Natural killer cell (primary cell): ENCODE data around the gene GLIS2. TPM values are rescaled to one million over a fixed set of nuclear protein-coding genes. Genes with fewer than 3 reads are reported as not detected.

Source experiments
- ATAC-seq, 3 donors: fragments of 150-1000 bp in 2 of 3; fragments of 200-7000 bp in 1 of 3; cut with Tn5 transposase; 1 replicate in 1 of 3; 2 replicates in 2 of 3; pipeline ENCODE4 v1.10.0; 2021; ENCODE audit warnings: mild to moderate bottlenecking in 2 of 3, moderate library complexity in 2 of 3
- DNase-seq, 2 donors: peaks; one replicate each; pipeline versions ENCODE4 v3.0.0 to v3.0.0-alpha.2; 2013 to 2021; ENCODE audit warnings: mixed read lengths in 1 of 2
- H3K27ac ChIP-seq: one replicate; pipeline ENCODE4 v1.5.1; 2013; ENCODE audit warnings: mild to moderate bottlenecking, low read length
- H3K27me3 ChIP-seq: one replicate; pipeline ENCODE4 v1.6.1; 2013; ENCODE audit warnings: low read length; ENCODE audit not compliant: control insufficient read depth, insufficient read depth
- H3K36me3 ChIP-seq: one replicate; pipeline ENCODE4 v1.6.1; 2013; ENCODE audit warnings: low read length; ENCODE audit not compliant: control insufficient read depth, insufficient read depth
- H3K4me1 ChIP-seq: one replicate; pipeline ENCODE4 v1.6.1; 2013; ENCODE audit warnings: low read length; ENCODE audit not compliant: control insufficient read depth, insufficient read depth
- H3K4me3 ChIP-seq: one replicate; pipeline ENCODE4 v1.5.1; 2013; ENCODE audit warnings: low read length
- H3K9me3 ChIP-seq: one replicate; pipeline ENCODE4 v1.6.1; 2013; ENCODE audit warnings: low read length; ENCODE audit not compliant: control insufficient read depth, insufficient read depth
- H3K27ac Mint-ChIP-seq, 2 donors: one replicate each; pipeline ENCODE4 v1.8.0; 2022; ENCODE audit warnings: mild to moderate bottlenecking in 2 of 2, mixed read lengths in 2 of 2, moderate library complexity in 1 of 2
- H3K27me3 Mint-ChIP-seq, 2 donors: one replicate each; pipeline ENCODE4 v1.8.0; 2022; ENCODE audit warnings: low read depth in 2 of 2, mixed read lengths in 2 of 2
- H3K36me3 Mint-ChIP-seq: one replicate; pipeline ENCODE4 v1.8.0; 2022; ENCODE audit warnings: mixed read lengths
- H3K4me1 Mint-ChIP-seq, 2 donors: one replicate each; pipeline ENCODE4 v1.8.0; 2022; ENCODE audit warnings: mixed read lengths in 2 of 2
- H3K4me3 Mint-ChIP-seq: one replicate; pipeline ENCODE4 v1.8.0; 2022; ENCODE audit warnings: mild to moderate bottlenecking, moderate library complexity, mixed read lengths
- H3K9me3 Mint-ChIP-seq, 2 donors: one replicate each; pipeline ENCODE4 v1.8.0; 2022; ENCODE audit warnings: mixed read lengths in 2 of 2
- CTCF ChIP-seq: fragments of 200-600 bp; IDR thresholded peaks from one replicate; pipeline ENCODE4 v1.8.0; 2022; ENCODE audit warnings: antibody characterized with exemption
- WGBS: methylation state at CpG from one replicate; pipeline ENCODE4 v1.1.7; 2013; ENCODE audit warnings: missing lambda C conversion rate; ENCODE audit not compliant: insufficient coverage; 5-methylcytosine and 5-hydroxymethylcytosine counted together
- intact Hi-C: fragments of 100-400 bp; cut with micrococcal nuclease; formaldehyde crosslinking; loops from one replicate; pipeline ENCODE4 v1.14.2; 2022
- total RNA-seq, 4 donors: library from RNA; stranded (reverse); fragments of 120-200 nt in 1 of 4; gene quantifications; one replicate each; pipeline versions ENCODE4 v1.2.3 to v1.2.4, GENCODE V29; 2013 to 2022

Gene GLIS2
- total RNA-seq, 3 donors from 2014 or later (not counting 1 experiment from before 2014, with no cell fraction given), result 0.05 to 0.35 TPM; not detected in 1

- no peak overlapping the region for H3K4me3 Mint-ChIP-seq
- DNase-seq, result no peak
- no peak overlapping the region for H3K27ac Mint-ChIP-seq
- H3K27me3 Mint-ChIP-seq, result no peaks in the 10 kb centered on the region
- H3K4me3 ChIP-seq, result no peak overlapping the region
- ATAC-seq, result no peak
- intact Hi-C loops, result no loop called here
- H3K9me3 Mint-ChIP-seq, result no peaks in the 10 kb centered on the region
- H3K4me1 ChIP-seq, result peaks cover 18% of the 10 kb centered on the region
- H3K27me3 ChIP-seq, result no peaks in the 10 kb centered on the region
- no peaks in the 10 kb centered on the region for H3K36me3 Mint-ChIP-seq
- H3K27ac ChIP-seq, result no peak overlapping the region
- peaks cover 0 to 8% of the 10 kb centered on the region in 2 donors for H3K4me1 Mint-ChIP-seq
- H3K36me3 ChIP-seq, result peaks cover 52% of the 10 kb centered on the region
- H3K9me3 ChIP-seq, result no peaks in the 10 kb centered on the region
- 91% methylated on average over 12 of the region's 12 CpGs for WGBS
- no peak for TF ChIP-seq CTCF
These were observed 49.7 kb downstream of the GLIS2 start for GRCh38 chr16:4365615-4366014.

- no peak for DNase-seq
- Histone ChIP-seq H3K9me3 (no peaks in the 10 kb centered on the region), H3K27me3 (no peaks in the 10 kb centered on the region), H3K36me3 (peaks cover 48% of the 10 kb centered on the region), H3K4me1 (peaks cover 21% of the 10 kb centered on the region), H3K4me3 (no peak overlapping the region), H3K27ac (no peak overlapping the region)
- no peak overlapping the region for H3K4me3 Mint-ChIP-seq
- no peaks in the 10 kb centered on the region for H3K27me3 Mint-ChIP-seq
- ATAC-seq, result no peak
- H3K9me3 Mint-ChIP-seq, result no peaks in the 10 kb centered on the region
- peaks cover 0 to 8% of the 10 kb centered on the region in 2 donors for H3K4me1 Mint-ChIP-seq
- no peaks in the 10 kb centered on the region for H3K36me3 Mint-ChIP-seq
- no peak for TF ChIP-seq CTCF
- H3K27ac Mint-ChIP-seq, result peak overlapping the region; percentile 16 to 67
- 92% methylated on average over 13 of the region's 13 CpGs for WGBS
- intact Hi-C loops, result no loop called here
These were observed 50.1 kb downstream of the GLIS2 start for GRCh38 chr16:4366016-4366415.

GRCh38 chr16:4367393-4367856 lies 51.6 kb downstream of the GLIS2 start:
- H3K36me3 ChIP-seq, result peaks cover 34% of the 10 kb centered on the region
- WGBS, result 94% methylated on average over 5 of the region's 5 CpGs
- TF ChIP-seq CTCF, result no peak
- ATAC-seq (no peak), DNase-seq (no peak)
- H3K9me3 ChIP-seq, result no peaks in the 10 kb centered on the region
- Mint-ChIP-seq H3K27me3 (no peaks in the 10 kb centered on the region), H3K4me3 (no peak overlapping the region), H3K4me1 (peaks cover 0 to 12% of the 10 kb centered on the region in 2 donors), H3K27ac (peak overlapping the region in 1 of 2 donors; percentile 43), H3K36me3 (no peaks in the 10 kb centered on the region), H3K9me3 (no peaks in the 10 kb centered on the region)
- H3K4me3 ChIP-seq, result no peak overlapping the region
- no peak overlapping the region for H3K27ac ChIP-seq
- intact Hi-C loops, result no loop called here
- H3K27me3 ChIP-seq, result no peaks in the 10 kb centered on the region
- H3K4me1 ChIP-seq, result peaks cover 27% of the 10 kb centered on the region
